ENCODE measurements around the gene GGA1.
"Not testable (repeated sequence)": the region's sequence is repeated elsewhere in the genome, so short reads cannot be mapped to it uniquely, and the experiment has no call there.

Gene GGA1

DNA sequence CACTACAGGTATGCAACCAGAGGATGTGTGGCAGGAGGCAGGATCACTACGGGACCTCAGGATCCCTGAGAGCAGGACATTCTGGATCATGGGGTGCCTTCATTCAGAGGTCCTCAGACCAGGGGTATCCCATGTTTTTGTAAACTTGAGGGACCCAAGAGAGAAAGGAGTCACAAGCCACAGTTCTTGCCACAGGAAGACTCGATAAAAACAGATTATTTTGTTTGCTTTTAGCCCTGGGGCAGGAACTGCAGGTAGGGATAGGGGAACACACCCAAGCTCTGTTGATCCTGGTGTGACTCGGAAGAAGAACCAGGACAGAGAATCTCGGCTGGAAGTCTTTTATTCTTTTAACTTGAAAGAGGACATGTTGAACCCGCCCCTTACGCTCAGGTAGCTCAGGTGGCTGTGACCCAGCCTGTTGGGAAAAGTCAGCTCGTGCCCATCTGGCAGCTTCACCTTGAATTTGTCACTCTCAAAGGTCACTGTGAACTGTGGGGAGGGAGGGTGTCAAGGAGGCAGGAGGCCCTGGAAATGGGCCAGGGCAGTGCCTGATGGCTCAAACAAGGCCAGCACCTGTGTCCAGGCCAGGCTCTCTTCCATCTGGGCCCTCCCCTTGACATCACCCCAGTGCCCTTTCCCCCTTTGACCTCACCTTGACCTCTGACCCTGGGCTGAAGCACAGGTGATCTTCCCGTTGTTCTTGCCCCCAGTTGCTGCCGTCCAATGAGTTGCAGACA, 38.5 kb upstream of the GGA1 start:
- DNase-seq = peak in 1 of 58 donors; percentile 42

DNA sequence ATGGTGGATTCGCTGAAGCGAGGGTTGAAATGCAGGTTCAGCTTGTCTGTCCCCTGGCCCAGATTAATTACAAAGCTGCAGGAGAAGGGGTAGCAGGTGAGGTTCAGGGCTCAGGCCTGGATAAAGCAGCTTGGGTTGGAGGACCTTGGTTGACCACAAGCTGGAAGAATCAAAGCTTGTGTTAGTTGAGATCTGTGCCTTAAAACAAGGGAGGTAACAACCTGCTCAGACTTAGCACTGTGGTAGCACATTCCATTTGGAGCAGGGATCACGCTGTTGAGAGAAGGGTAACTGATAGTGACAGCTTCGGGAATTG, 38.0 kb upstream of the GGA1 start:
- no peak for DNase-seq

DNA sequence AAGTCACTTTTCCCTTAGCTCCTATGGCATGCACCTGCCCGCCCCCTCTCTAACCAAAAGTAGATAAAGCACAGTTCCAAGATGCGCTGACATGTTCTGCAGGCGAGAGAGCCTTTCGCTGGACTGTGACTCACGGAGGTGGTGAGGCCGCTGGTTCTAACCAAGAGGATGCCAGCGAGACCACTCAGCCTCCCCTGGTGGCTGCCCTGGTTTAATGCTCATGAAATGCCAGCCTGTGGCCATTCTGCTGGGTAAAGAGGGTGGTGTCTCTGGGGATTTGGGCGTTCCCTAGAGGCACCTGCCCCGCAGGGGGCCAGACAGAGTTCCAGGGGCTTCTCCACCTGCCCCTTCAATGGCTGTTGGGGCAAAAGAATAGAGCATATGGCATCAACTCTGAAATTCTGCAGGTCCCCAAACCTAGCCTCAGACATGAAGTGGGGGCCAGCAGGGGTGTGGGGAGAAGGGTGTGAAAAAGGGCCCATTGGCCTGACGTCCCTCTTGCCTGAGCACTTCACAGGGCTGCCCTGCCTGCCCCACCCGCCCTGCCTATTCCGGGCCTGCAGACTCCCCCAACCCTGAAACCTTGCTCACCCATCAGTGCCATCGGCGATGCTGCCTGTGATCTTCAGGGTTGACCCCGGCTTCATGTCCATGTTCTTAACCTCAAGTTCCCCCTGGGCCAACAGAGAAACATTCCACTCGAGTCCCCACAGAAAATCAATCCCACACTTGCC, 37.2 kb upstream of the GGA1 start:
- DNase-seq = no peak

DNA sequence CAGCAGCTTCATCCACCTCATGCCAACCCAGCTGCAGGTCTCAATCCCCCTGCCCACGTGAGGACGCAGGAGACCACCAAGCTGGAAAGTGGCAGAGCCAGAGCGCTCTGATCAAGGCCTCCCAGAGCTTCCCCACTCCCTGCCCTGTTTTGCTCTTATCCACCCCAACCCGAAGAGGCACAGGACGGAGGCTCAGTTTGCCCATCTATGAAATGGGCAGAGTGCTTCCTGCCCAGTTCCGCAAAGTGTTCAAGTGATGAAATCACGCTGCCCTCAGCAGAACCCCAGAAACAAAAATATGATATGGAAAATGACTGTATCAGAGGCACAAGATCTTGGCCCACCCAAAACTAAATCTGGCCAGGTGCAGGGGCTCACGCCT, 36.7 kb upstream of the GGA1 start:
- DNase-seq = no peak

DNA sequence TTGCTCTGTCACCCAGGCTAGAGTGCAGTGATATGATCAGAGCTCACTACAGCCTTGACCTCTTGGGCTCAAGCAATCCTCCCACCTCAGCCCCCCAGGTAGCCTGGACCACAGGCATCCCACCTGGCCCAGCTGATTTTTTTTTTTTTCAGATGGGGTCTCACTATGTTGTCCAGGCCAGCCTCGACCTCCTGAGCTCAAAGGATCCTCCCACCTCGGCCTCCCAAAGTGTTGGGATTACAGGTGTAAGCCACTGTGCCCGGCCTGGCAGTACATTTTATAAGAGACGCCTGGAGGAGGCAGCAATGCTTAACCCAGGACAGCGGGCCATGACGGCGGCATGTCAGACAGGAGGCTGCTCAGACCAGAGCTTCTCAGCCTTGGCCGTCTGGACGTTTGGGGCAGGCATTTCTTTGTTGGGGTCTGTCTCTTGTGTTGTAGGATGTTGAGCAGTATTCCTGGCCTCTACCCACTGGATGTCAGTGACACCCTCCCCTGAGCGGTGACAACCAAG, 33.1 kb upstream of the GGA1 start:
- no peak for DNase-seq

DNA sequence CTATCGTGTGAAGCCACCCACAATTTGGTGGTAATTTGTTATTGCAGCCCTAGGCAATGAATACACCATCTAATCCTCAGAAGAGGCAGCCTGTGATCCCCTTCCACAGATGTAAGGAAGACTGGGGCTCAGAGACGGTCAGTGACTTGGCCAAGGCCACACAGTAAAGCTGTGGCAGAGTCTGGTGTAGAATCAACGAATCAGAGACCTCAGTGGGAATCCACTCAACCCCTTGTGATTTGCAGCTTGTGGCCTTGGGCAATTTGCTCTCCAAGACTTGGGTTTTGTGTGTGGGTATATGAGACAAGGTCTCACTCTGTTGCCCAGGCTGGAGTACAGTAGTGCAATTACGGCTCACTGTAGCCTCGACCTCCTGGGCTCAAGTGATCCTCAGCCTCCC, 30.6 kb upstream of the GGA1 start:
- DNase-seq = no peak

DNA sequence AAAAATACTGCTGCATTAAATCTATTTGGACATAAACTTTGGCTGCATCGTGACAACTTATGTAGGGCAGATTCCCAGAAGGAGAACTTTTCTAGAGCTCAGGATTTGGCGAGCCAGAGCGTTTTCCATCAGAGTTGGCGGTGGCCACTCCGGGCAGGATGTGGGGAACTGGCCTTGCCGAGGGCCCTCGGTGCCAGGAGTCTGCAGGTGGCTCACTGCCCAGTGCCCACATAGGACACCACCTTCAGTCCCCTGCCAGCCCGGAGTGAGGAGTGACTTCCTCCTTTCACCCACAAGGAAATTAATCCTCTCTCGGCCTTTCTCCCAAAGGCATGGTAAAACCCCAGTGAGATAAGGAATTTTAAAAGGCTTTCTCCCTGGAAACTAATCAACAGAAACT, 27.1 kb upstream of the GGA1 start:
- DNase-seq = peak in 46 of 58 donors; percentile 10 to 85 (median 51)

DNA sequence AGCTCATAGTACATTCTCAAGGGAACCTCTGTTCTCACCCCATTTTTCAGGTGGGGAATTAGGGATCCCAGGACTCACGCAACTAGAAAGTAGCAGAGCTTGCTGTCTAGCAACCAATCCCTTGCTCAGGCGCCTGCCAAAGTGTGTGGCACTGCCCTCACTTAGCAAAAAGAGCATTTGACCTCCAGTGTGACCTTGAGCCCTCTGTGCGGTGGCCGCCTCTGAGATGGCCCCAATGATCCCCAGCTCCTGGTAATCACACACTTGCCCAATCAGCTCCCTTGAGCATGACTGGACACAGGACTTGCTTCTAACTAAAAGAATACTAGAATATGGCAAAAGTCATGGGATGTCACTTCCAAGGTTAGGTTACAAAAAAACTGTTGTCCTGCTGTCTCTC, 26.1 kb upstream of the GGA1 start:
- no peak for DNase-seq

DNA sequence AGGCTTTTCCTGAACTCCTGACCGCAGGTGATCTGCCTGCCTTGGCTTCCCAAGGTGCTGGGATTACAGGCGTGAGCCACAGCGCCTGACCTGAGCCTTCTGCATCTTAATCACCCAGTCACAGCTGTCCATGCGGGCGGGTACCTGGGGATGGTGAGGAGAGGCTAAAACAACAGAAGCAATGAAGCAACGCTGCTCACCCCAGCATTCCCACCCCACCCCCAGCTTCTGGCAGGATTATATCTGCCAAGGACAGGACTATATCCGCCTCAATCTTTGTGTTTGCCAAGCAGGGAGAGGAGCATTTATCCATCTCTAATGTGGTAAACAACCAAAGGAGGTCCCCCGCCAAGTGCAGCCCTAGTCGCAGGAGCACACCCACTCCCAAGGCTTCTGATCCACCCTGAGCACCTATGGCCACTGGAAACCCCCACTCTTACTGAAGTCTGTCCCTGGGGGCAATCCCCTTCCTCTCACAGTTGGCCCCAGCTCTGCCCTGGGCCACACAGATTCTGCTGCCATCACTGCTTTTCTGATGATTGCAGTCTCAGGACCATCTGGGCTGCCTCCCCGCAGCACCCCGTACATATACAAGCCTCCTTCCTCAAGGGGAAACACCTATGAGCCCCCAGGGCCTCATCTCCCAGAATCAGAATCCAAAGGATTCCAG, 20.0 kb upstream of the GGA1 start:
- DNase-seq = no peak

DNA sequence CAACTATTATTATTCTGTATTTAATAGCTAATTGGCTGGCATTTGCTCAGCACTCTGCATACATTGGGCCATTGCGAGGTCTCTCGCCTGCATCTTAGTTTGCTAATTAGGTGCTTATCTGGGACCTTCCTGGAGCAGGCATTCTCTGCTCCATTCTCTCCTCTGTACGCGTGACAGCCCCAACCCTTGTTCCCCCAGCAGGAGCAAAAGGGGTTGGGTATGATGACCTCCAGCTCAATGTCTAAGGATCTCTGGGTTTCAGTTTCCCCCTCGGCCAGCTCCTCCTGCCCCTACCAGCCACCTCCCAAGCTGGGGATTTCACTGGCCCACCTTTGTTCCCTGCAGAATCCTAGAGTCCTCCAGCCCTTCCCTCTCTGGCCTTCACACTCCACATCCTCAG, 19.0 kb upstream of the GGA1 start:
- DNase-seq = no peak

DNA sequence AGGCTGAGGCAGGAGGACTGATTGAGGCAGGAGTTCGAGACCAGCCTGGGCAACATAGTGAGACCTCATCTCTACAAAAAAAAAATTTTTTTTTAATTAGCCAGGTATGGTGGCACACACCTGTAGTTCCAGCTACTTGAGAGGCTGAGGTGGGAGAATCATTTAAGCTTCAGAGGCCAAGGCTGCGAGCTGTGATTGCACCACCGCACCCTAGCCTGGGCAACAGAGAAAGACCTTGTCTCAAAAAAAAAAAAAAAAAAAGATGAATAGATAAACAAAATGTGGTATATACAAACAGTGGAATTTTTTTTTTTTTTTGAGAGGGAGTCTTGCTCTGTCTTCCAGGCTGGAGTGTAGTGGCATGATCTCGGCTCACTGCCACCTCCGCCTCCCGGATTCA, 17.6 kb upstream of the GGA1 start:
- not testable (repeated sequence) for DNase-seq

DNA sequence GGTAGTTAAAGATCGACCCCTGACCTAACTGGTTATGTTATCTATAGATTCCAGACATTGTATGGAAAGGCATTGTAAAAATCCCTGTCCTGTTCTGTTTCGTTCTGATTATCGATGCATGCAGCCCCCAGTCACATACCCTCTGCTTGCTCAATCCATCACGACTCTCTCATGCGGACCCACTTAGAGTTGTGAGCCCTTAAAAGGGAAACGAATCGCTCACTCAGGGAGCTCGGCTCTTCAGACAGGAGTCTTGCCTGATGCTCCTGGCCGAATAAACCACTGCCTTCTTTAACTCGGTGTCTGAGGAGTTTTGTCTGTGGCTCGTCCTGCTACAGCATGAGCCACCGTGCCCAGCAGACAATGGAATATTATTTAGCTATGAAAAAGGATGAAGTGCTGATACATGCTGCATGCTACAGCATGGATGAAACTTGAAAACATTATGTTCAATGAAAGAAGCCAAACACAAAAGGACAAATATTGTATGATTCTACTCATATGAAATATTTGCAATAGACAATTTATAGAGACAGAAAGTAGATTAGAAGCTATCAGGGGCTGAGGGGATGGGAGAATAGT, 16.7 kb upstream of the GGA1 start:
- no peak for DNase-seq

DNA sequence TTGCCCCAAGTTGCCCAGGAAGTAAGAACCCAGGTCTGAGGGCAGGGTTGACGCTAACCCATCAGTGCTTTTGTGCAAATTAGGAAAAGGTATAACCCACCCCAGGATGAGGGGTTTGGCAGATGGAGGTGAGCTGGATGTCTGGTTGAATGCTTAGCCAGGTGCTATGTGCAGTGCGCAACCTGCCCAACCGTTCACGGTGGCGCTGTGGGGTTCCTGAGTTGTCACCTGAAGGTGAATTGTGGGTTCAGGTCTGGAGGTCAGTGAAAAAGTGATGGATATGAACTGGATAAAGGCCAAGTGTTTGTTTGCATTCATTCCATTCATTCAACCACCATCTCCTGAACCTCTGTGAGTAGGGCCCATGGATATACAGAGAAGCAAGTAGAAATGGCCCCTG, 14.4 kb upstream of the GGA1 start:
- no peak for DNase-seq

DNA sequence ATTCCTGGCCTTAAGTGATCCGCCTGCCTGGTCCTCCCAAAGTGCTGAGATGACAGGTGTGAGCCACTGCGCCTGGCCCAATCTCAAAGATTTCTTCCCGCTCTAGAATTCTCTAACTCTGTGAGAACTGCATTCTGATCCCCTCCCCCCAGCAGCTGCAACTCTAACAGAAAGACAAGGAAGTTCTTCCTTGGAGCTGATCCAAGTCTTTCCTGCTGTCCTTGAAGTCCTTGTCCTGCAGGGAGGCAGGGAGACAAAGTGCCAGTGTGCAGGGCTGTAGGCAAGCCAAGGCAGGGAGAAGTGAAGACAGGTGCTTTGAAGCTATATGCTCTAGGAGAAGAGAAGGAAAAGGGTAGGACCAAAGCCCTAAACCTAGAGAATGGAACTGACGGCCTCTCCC, 9.5 kb upstream of the GGA1 start:
- DNase-seq = peak in 3 of 58 donors; percentile 8 to 16 (median 12)

DNA sequence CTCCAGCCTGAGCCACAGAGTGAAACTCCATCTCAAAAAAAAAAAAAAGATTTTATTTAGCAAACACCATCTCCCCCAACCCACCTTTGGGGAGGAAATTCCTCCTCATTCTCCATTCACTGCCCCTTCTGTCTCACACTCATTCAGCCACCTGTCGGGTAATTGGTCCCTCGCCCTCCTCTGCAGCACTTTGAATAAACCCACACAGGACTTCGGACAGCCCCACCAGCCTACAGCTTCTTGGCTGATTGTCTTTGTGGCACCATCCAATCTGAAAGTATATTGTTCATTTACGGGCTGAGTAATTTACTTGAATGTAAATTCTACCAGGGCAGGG, 7.5 kb upstream of the GGA1 start:
- DNase-seq = no peak

DNA sequence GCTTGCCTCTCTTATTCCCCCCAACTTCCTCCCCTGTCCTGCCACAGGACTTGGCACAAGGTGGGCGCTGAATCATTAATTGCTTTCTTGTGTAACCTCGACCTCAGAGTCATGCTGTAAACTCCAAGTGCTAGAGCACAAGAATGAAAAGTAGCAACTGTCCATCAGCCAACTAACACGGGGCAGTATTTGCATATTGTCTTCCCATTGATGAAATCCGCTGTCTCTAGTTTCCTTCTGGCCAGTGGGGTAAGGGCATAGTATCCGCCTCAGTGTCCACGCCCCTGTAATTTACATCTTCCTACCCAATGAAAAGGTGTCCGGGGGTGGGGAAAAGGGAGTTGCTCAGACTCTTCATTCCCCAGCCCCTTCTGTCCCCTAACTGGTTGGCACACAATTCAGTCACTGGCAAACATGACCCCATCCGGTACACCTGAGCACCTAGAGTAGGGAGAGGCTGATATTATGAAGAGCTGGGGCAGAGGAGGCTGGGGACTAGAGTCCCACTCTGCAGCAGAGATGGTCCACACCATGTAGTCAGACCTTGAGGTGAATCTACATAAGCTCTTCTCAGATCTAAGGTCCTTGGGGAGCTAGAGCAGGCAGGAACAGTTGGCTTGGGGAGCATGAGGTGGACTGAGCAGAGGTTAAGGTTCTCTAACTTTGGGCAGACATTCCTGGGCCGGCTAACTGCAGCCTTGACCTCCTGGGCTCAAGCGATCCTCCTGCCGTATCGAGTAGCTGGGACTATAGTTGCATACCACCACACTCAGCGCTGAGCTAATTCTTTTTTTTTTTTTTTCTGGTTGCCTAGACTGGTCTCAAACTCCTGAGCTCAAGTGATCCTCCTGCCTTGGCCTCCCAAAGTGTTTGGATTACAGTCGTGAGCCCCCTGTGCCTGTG, 6.8 kb upstream of the GGA1 start:
- DNase-seq = no peak

DNA sequence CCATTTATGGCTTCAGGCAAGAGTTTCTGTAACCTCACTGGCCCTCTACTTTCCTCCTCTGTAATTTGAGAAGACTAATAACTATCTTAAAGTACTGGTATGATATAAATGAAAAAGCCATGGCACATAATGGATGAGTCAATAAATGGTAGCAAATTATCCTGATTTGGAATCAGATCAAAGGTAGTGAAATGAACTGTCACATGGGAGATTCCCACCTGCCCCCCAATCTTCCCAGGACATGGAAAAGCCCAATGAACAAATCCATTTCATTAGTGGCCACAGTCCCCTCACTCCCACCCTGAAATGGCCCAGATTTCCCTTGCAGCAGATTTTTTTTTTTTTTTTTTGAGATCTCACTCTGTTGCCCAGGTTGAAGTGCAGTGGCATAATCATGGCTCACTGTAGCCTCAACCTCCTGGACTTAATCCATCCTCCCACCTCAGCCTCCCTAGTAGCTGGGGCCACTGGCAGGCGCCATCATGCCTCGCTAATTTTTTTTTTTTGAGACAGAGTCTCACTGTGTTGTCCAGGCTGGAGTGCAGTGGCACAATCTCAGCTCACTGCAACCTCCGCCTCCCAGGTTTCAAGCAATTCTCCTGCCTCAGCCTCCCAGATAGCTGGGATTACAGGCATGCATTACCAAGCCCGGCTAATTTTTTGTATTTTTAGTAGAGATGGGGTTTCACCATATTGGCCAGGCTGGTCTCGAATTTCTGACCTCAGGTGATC, 5.9 kb upstream of the GGA1 start:
- not testable (repeated sequence) for DNase-seq

DNA sequence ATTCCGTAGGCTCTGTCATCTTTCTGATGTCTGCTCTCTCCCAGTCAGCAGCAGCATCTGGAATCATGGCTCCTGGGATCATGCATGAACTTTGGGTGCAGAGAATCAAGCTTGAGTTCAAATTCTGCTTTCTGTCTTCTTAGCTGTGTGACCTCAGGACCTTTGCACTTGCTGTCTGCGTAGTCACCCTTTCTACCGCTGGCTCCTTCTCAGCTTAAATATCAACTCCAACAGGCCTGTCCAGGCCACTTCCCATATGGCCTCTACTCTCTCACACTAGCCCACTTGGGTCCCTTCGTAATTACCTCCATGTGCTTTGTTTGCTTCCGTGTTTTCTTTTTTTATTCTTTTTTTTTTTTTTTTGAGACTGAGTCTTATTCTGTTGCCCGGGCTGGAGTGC, 4.6 kb upstream of the GGA1 start:
- DNase-seq = no peak

DNA sequence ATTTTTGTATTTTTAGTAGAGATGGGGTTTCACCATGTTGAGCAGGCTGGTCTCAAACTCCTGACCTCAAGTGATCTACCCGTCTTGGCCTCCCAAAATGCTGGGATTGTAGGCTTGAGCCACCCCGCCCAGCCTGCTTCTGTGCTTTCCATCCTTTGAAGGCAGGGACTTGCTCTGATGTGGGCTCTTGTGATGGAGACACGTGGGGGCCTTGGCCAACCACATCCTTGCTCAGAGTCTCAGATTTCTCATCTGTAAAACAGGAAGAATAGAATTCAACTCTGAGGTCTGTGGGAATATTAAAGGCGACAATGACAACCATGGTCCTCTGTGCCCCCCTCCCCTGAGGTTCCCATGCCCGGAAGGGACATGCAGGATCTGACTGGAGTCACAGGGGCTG, 3.8 kb upstream of the GGA1 start:
- DNase-seq = no peak
